ENCODE data around the gene ATG7.

DNA sequence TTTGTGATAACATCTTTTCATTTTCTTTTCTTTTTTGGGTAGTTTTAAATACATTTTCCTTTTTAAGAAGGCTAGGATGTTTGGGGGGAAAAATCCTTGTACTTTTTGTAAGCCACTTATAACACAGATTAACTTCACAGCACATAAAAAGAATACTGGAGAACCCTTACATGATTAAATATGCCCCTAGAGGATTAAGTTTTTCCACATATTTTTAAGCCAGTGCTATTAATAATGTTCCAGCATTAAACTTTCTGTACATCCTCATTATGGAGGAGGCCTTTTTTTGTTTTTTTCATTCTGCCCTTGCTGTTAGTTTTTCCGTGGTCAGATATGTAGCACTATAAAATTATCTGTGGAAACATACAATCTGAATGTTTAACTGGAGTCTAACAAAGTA lies 147.9 kb downstream of the ATG7 start:
- TF ChIP-seq ZC3H10 (CRISPR knock-in tag; IDR thresholded peaks at IDR 0.05) (no peak), ZFP30 (CRISPR knock-in tag; IDR thresholded peaks at IDR 0.05) (no peak), ZNF565 (CRISPR knock-in tag; conservative IDR thresholded peaks at IDR 0.05; ENCODE audit: low read depth) (no peak), ARNTL (CRISPR knock-in tag; IDR thresholded peaks at IDR 0.05; ENCODE audit: borderline replicate concordance, low read depth) (no peak), SNAI2 (CRISPR knock-in tag; IDR thresholded peaks at IDR 0.05) (no peak)
- TF ChIP-seq, protein P1, sequence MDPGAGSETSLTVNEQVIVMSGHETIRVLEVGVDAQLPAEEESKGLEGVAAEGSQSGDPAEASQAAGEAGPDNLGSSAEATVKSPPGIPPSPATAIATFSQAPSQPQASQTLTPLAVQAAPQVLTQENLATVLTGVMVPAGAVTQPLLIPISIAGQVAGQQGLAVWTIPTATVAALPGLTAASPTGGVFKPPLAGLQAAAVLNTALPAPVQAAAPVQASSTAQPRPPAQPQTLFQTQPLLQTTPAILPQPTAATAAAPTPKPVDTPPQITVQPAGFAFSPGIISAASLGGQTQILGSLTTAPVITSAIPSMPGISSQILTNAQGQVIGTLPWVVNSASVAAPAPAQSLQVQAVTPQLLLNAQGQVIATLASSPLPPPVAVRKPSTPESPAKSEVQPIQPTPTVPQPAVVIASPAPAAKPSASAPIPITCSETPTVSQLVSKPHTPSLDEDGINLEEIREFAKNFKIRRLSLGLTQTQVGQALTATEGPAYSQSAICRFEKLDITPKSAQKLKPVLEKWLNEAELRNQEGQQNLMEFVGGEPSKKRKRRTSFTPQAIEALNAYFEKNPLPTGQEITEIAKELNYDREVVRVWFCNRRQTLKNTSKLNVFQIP (CRISPR knock-in tag; IDR thresholded peaks at IDR 0.05; ENCODE audit: borderline replicate concordance, low read depth): no peak
- TF ChIP-seq, protein P2, sequence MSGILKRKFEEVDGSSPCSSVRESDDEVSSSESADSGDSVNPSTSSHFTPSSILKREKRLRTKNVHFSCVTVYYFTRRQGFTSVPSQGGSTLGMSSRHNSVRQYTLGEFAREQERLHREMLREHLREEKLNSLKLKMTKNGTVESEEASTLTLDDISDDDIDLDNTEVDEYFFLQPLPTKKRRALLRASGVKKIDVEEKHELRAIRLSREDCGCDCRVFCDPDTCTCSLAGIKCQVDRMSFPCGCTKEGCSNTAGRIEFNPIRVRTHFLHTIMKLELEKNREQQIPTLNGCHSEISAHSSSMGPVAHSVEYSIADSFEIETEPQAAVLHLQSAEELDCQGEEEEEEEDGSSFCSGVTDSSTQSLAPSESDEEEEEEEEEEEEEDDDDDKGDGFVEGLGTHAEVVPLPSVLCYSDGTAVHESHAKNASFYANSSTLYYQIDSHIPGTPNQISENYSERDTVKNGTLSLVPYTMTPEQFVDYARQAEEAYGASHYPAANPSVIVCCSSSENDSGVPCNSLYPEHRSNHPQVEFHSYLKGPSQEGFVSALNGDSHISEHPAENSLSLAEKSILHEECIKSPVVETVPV (CRISPR knock-in tag; IDR thresholded peaks at IDR 0.05): no peak
